ENCODE measurements around the gene POLR2L. TPM values are rescaled to one million over a fixed set of nuclear protein-coding genes. Genes with fewer than 3 reads are reported as not detected.

Gene POLR2L
- total RNA-seq, 1 experiment from 2014 or later, result 673 TPM

- TF ChIP-seq TCF7L2 (IDR thresholded peaks at IDR 0.05; ENCODE audit: low read depth, low read length), result 0 out of 2 replicates have a peak, but pooled peaks have one; percentile 38
- peak; percentile 94; the same call in 1 of the 2 replicates for TF ChIP-seq SIN3A (IDR thresholded peaks at IDR 0.05; ENCODE audit: borderline replicate concordance, insufficient read depth, low read depth, low read length)
- no peak for TF ChIP-seq REST (IDR thresholded peaks at IDR 0.05; ENCODE audit: insufficient read depth in 1 of 2, low read depth in 2 of 2, low read length in 1 of 2)
- no peak for TF ChIP-seq CTCF (IDR thresholded peaks at IDR 0.05)
- peak; percentile 72 for TF ChIP-seq POLR2AphosphoS5 (IDR thresholded peaks at IDR 0.05; ENCODE audit: low read depth, low read length)
- in situ Hi-C loops (cut with HindIII; ENCODE audit: low pct_unique_long_range_greater_than_20kb, low sequenced_read_pairs), result no loop called here
- BruUV-seq (replicated peaks), result TSS peak; percentile 73
- Histone ChIP-seq H3K27me3 (ENCODE audit: control insufficient read depth, insufficient read depth, low read length) (no peaks in the 10 kb centered on the region), H3K27ac (ENCODE audit: low read length) (peak overlapping the region; percentile 93), H3K4me1 (ENCODE audit: control insufficient read depth, insufficient read depth, low read length) (peaks cover 58% of the 10 kb centered on the region), H3K9me3 (ENCODE audit: control insufficient read depth, insufficient read depth, low read depth, low read length) (no peaks in the 10 kb centered on the region), H3K4me3 (ENCODE audit: low read depth in 2 of 2, low read length in 2 of 2) (peak overlapping the region; percentile 78 to 89), H3K36me3 (ENCODE audit: control insufficient read depth, insufficient read depth, low read length) (peaks cover 5% of the 10 kb centered on the region; the same call in 1 of the 2 replicates)
- ATAC-seq (peak; percentile 33), DNase-seq (ENCODE audit: low read depth, low spot score) (no peak)
- intact Hi-C loops (cut with micrococcal nuclease; ENCODE audit: unreplicated experiment), result no loop called here
- POLR2A ChIA-PET, result interaction anchor here (0.6 kb wide), 1 partner anchor 138 kb away, joined by 8 read pairs; no protein-coding TSS in a partner anchor
- CTCF ChIA-PET, result interaction anchor here (0.6 to 1.0 kb wide), 2 partner anchors 9 to 186 kb away, joined by 3 to 5 read pairs; no protein-coding TSS in a partner anchor
These were observed 7.7 kb downstream of the POLR2L start for GRCh38 chr11:834371-835316.

GRCh38 chr11:833849-834311, 8.4 kb downstream of the POLR2L start:
- POLR2A ChIA-PET, result interaction anchor here (0.5 to 0.6 kb wide), 2 partner anchors 137 to 165 kb away, joined by 3 to 8 read pairs; no protein-coding TSS in a partner anchor
- H3K27me3 ChIP-seq (ENCODE audit: control insufficient read depth, insufficient read depth, low read length), result no peaks in the 10 kb centered on the region
- intact Hi-C loops (cut with micrococcal nuclease; ENCODE audit: unreplicated experiment) (no loop called here), in situ Hi-C loops (cut with HindIII; ENCODE audit: low pct_unique_long_range_greater_than_20kb, low sequenced_read_pairs) (no loop called here)
- H3K9me3 ChIP-seq (ENCODE audit: control insufficient read depth, insufficient read depth, low read depth, low read length), result no peaks in the 10 kb centered on the region
- H3K4me3 ChIP-seq (ENCODE audit: low read depth in 2 of 2, low read length in 2 of 2), result peak overlapping the region; percentile 78 to 89
- peak overlapping the region; percentile 93 for H3K27ac ChIP-seq (ENCODE audit: low read length)
- BruUV-seq (replicated peaks), result no TSS peak
- ATAC-seq, result no peak
- peaks cover 5% of the 10 kb centered on the region; the same call in 1 of the 2 replicates for H3K36me3 ChIP-seq (ENCODE audit: control insufficient read depth, insufficient read depth, low read length)
- no peak for TF ChIP-seq REST (IDR thresholded peaks at IDR 0.05; ENCODE audit: insufficient read depth in 1 of 2, low read depth in 2 of 2, low read length in 1 of 2)
- no peak for TF ChIP-seq TCF7L2 (IDR thresholded peaks at IDR 0.05; ENCODE audit: low read depth, low read length)
- no peak for TF ChIP-seq SIN3A (IDR thresholded peaks at IDR 0.05; ENCODE audit: borderline replicate concordance, insufficient read depth, low read depth, low read length)
- TF ChIP-seq POLR2AphosphoS5 (IDR thresholded peaks at IDR 0.05; ENCODE audit: low read depth, low read length), result no peak
- TF ChIP-seq CTCF (IDR thresholded peaks at IDR 0.05), result no peak
- DNase-seq (ENCODE audit: low read depth, low spot score), result no peak
- CTCF ChIA-PET, result no interaction called here
- peaks cover 58% of the 10 kb centered on the region for H3K4me1 ChIP-seq (ENCODE audit: control insufficient read depth, insufficient read depth, low read length)
